HEK293T (cell line): ENCODE data around the gene CDC34.

Experiments
- ARNT ChIP-seq: fragments of 450-650 bp; IDR thresholded peaks from 2 replicates; pipeline ENCODE4 v1.6.1; 2017; ENCODE audit warnings: mild to moderate bottlenecking
- BHLHE40 ChIP-seq: fragments of 450-650 bp; IDR thresholded peaks from 2 replicates; pipeline ENCODE4 v1.6.1; 2016; ENCODE audit warnings: mild to moderate bottlenecking, moderate library complexity, borderline replicate concordance
- CTBP1 ChIP-seq: fragments of 450-650 bp; IDR thresholded peaks from 2 replicates; pipeline ENCODE4 v1.6.1; 2016; ENCODE audit warnings: borderline replicate concordance
- ELF4 ChIP-seq: fragments of 450-650 bp; IDR thresholded peaks from 2 replicates; pipeline ENCODE4 v1.6.1; 2017; ENCODE audit warnings: antibody characterized with exemption
- FOXA1 ChIP-seq: fragments of 450-650 bp; IDR thresholded peaks from 2 replicates; pipeline ENCODE4 v1.6.1; 2016; ENCODE audit warnings: mild to moderate bottlenecking
- FOXK2 ChIP-seq: fragments of 450-650 bp; IDR thresholded peaks from 2 replicates; pipeline ENCODE4 v1.6.1; 2016; ENCODE audit warnings: mild to moderate bottlenecking
- HDGF ChIP-seq: fragments of 450-650 bp; IDR thresholded peaks from 2 replicates; pipeline ENCODE4 v1.6.1; 2017; ENCODE audit warnings: antibody characterized with exemption, borderline replicate concordance
- L3MBTL2 ChIP-seq: fragments of 450-650 bp; conservative IDR thresholded peaks from 2 replicates; pipeline ENCODE4 v1.6.1; 2016; ENCODE audit warnings: mild to moderate bottlenecking
- NFRKB ChIP-seq: fragments of 450-650 bp; IDR thresholded peaks from 2 replicates; pipeline ENCODE4 v1.6.1; 2016; ENCODE audit warnings: mild to moderate bottlenecking, moderate library complexity
- SP1 ChIP-seq: fragments of 450-650 bp; IDR thresholded peaks from 2 replicates; pipeline ENCODE4 v1.6.1; 2017
- SUZ12 ChIP-seq: fragments of 450-650 bp; IDR thresholded peaks from 2 replicates; pipeline ENCODE4 v1.6.1; 2016; ENCODE audit warnings: mild to moderate bottlenecking
- TARDBP ChIP-seq: fragments of 450-650 bp; IDR thresholded peaks from 2 replicates; pipeline ENCODE4 v1.6.1; 2016
- ZNF384 ChIP-seq: fragments of 450-650 bp; IDR thresholded peaks from 2 replicates; pipeline ENCODE4 v1.6.1; 2016

DNA sequence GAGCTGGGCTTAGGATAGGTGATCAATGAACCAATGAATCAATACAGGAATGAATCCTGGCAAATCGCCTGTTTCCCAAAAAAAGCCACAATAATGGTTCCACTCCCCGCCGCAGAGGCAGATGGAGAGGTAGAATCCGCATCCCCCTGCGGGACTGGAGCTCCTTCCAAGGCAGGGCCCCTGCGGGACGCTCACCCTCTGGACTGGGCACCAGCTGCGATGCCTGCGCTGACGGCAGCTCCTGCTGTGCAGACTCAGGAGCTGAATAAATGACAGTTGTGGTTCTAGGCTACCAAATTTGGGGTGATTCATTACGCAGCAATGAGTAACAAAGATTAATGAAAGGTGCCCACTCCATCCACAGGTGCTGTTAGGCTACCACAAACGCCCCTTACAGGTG lies 8.8 kb upstream of the CDC34 start:
- TF ChIP-seq TARDBP (no peak), SP1 (no peak), FOXK2 (no peak), ZNF384 (no peak), ARNT (no peak), CTBP1 (no peak), SUZ12 (no peak), HDGF (no peak), FOXA1 (no peak), L3MBTL2 (no peak), NFRKB (no peak), ELF4 (no peak), BHLHE40 (no peak)
